Fibroblast of mammary gland (primary cell): ENCODE data around the gene GET4.
A peak's percentile ranks its signal among the peaks of the same experiment; 100 is the strongest.
"Not testable (repeated sequence)": the region's sequence is repeated elsewhere in the genome, so short reads cannot be mapped to it uniquely, and the experiment has no call there.

Source experiments
- DNase-seq: peaks from one replicate; pipeline ENCODE4 v3.0.0-alpha.2; 2010; ENCODE audit warnings: low read depth
- H3K4me3 ChIP-seq: 2 replicates; pipeline ENCODE4 v1.5.1; 2011; ENCODE audit warnings: low read depth, mild to moderate bottlenecking, low read length, moderate library complexity; ENCODE audit not compliant: control insufficient read depth
- CTCF ChIP-seq: conservative IDR thresholded peaks from 2 replicates; pipeline ENCODE4 v1.5.1; 2011; ENCODE audit warnings: low read depth, low read length, inconsistent platforms; ENCODE audit not compliant: control insufficient read depth, insufficient read depth

GET4 gene

GRCh38 chr7:867406-868188, 8.8 kb upstream of the GET4 start:
- peak; percentile 69 for DNase-seq
- no peak for TF ChIP-seq CTCF
- H3K4me3 ChIP-seq, result no peak overlapping the region

GRCh38 chr7:868189-868486, 8.2 kb upstream of the GET4 start:
- no peak for DNase-seq
- H3K4me3 ChIP-seq, result no peak overlapping the region
- no peak for TF ChIP-seq CTCF

- no peak for DNase-seq
- no peak for TF ChIP-seq CTCF
Measured at GRCh38 chr7:869348-869747, 7.0 kb upstream of the GET4 start.

GRCh38 chr7:871900-872537, 4.3 kb upstream of the GET4 start:
- no peak overlapping the region for H3K4me3 ChIP-seq
- no peak for TF ChIP-seq CTCF
- no peak for DNase-seq

More at GRCh38 chr7:869348-869747, 7.0 kb upstream of the GET4 start:
- no peak overlapping the region for H3K4me3 ChIP-seq

GRCh38 chr7:872685-873084, 3.7 kb upstream of the GET4 start:
- not testable (repeated sequence) for H3K4me3 ChIP-seq

GRCh38 chr7:873367-874002, 2.9 kb upstream of the GET4 start:
- peak; percentile 85 for DNase-seq
- no peak overlapping the region for H3K4me3 ChIP-seq
- peak; percentile 98 for TF ChIP-seq CTCF

More at GRCh38 chr7:872685-873084, 3.7 kb upstream of the GET4 start:
- not testable (repeated sequence) for DNase-seq
